GM12865 (cell line): ENCODE measurements around the gene KCNJ15.

ENCODE experiments used
- DNase-seq: peaks from one replicate; pipeline ENCODE4 v3.0.0; 2010; ENCODE audit warnings: low read depth
- H3K4me3 ChIP-seq: 2 replicates; pipeline ENCODE4 v1.5.1; 2011; ENCODE audit warnings: mild to moderate bottlenecking, low read depth, low read length, control low read depth
- TF ChIP-seq, protein P1 (sequence below): IDR thresholded peaks from 2 replicates; pipeline ENCODE4 v1.5.1; 2011; ENCODE audit warnings: low read length, control low read depth, low read depth, inconsistent platforms; ENCODE audit not compliant: insufficient read depth; ENCODE audit errors: missing control alignments

KCNJ15 gene

DNA sequence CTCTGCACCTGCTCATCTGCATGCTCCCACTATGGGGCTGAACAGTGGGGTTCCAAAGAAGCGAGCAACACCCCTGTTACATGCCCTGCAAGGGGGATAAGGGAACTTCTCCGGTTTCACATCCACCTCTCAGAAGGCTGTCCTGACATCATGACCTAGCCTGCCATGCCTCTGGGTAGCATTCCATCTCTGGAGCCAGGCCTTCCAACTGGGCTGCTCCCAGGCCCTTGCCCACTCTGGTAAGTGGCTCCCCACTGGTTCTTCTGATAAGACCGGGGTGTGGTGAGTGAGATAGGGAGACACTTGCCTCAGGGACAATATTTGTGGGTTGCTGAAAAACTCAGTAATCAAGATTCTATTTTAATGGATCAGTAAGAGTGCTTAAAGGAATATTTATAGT is 57.8 kb downstream of the KCNJ15 start:
- H3K4me3 ChIP-seq = no peak overlapping the region
- TF ChIP-seq, protein P1, sequence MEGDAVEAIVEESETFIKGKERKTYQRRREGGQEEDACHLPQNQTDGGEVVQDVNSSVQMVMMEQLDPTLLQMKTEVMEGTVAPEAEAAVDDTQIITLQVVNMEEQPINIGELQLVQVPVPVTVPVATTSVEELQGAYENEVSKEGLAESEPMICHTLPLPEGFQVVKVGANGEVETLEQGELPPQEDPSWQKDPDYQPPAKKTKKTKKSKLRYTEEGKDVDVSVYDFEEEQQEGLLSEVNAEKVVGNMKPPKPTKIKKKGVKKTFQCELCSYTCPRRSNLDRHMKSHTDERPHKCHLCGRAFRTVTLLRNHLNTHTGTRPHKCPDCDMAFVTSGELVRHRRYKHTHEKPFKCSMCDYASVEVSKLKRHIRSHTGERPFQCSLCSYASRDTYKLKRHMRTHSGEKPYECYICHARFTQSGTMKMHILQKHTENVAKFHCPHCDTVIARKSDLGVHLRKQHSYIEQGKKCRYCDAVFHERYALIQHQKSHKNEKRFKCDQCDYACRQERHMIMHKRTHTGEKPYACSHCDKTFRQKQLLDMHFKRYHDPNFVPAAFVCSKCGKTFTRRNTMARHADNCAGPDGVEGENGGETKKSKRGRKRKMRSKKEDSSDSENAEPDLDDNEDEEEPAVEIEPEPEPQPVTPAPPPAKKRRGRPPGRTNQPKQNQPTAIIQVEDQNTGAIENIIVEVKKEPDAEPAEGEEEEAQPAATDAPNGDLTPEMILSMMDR = no peak
- no peak for DNase-seq

DNA sequence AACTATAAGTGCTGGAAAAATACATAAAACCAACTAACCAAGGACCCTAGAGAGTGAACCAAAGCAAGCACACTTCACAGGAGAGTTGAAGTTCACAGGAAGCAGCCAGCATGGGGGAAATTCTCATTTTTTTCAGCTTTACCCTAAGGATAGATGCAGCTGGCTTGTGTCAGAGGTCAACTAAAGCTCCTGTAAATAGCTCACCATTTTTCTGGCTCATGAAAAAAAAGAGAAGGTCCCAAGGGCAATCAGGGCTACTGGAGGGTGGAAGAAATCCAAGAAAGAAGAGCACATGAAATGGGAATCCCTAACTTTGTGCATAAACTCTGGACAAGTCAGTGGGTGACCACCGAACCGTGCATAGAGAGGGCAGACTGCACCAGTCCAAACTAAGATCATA is 58.3 kb downstream of the KCNJ15 start:
- DNase-seq = no peak
- TF ChIP-seq, protein P1 = no peak

DNA sequence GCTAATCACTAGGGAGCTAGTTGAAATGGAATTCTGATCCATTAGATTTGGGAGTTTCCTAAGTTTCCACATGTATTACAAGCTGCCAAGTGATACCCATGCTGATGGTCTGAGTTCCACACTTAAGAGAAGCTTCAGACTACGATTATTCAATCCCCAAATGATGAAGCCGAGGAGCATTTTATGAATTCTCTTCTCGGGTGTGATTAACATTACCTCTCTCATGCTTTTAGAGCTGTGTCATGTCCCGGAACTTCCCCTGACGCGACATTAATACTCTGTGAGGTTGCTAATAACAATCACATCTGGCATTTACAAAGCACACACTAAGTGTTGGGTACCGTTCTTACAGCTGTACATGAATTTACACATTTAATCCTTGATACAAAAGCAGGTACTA is 63.0 kb downstream of the KCNJ15 start:
- no peak for DNase-seq
- TF ChIP-seq, protein P1 = no peak
- no peak overlapping the region for H3K4me3 ChIP-seq

More for the DNA sequence above, 58.3 kb downstream of the KCNJ15 start:
- H3K4me3 ChIP-seq = no peak overlapping the region

DNA sequence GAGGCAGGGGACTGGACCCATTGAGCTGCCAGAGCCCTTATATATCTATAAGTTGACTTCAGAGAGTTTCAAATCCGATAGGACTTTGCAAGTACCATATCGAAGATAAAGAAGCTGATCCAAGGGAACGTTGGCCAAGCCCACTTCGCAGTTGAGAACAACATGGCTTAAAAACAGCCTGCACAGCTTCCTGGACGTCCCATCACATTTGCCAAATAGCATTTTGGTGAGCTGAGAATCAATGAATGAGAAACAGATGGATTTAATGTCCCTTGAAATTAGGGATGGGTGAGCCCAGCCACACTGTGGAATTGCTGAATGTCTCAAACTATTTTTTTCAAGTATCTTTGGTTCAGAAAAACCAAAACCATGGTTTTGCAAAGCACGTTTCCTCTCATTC is 64.8 kb downstream of the KCNJ15 start:
- TF ChIP-seq, protein P1 = no peak
- no peak overlapping the region for H3K4me3 ChIP-seq
- DNase-seq = no peak

DNA sequence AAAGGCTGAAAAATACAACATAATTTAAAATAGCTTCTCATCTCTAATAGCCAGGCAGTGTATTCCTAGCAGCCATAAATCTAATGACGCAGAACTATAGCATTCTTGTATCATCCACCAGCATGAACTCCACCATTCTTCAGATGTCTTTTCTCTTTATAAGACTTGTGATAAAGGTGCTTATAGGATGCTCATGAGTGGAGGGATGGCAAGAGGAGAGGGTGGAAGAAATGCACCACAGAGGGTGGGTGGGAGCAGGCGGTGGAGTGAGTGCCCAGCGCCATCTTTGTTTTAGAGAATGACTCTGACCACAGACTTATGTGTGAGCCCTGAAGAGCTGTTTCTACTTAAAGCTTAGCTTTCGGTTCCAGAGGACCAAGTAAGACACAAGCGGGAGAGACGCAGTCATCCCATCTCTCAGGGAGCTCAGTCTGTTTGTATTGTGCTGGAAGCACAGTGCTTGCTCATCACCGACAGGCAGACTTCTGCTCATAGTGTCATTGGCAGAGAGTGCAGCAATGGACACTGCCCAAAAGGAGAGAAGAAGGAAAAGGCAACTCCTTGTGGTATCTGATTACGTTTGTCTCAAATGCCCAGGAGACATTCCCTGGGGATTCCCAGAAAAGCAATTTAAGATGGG is 65.6 kb downstream of the KCNJ15 start:
- H3K4me3 ChIP-seq = no peak overlapping the region
- TF ChIP-seq, protein P1 = no peak
- DNase-seq = no peak

DNA sequence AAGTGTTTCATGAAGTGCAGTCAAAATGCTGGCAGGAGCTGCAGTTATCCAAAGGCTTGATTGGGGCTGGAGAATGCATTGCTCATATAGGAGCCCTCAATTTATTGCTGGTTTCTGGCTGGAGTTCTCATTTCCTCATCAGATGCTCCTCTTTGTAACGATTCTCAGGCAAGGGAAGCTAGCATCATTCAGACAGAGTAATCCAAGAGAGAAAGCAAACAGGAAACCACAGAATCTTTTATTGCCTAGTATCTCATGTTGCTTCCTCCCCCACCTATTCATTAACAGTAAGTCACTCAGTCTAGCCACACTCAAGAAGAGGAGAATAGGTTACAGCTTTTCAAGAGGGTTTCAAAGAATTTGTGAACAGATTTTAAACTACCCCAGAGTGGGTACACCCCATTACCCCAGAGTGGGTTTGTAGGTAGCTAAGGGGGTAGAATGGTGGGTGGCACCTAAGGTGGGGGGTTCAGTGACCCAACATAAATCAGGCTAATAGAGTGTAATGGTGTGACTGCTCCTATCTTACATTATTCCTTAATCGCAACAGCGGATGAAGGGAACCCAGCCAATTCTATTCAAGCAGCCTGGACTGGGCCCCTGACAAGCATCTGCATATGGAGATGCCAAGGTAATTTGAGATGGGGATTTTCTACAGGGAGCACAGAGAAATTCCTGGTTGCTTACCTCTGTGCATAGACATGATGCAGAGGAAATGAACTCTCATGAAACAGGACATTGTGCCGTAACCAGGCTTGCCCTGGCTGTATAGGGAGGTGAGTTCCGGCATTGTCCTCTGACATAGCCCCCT is 67.1 kb downstream of the KCNJ15 start:
- DNase-seq = no peak
- TF ChIP-seq, protein P1 = no peak
- H3K4me3 ChIP-seq = no peak overlapping the region
